GM12878 (cell line): ENCODE results near the gene TSPAN7. TPM values are rescaled to one million over a fixed set of nuclear protein-coding genes. Genes with fewer than 3 reads are reported as not detected.

Experiments used
- ATAC-seq: fragments of 200-7000 bp; cut with Tn5 transposase; 3 replicates; pipeline ENCODE4 v1.9.1; 2020; ENCODE audit warnings: mild to moderate bottlenecking, moderate library complexity
- BruUV-seq: library from RNA; stranded (reverse); fragments of 400-500 nt; replicated peaks from 2 replicates; lab custom pipeline; 2021; lab: Mats Ljungman, UMichigan
- CTCF ChIA-PET: fragments of 300-600 bp; sonication (Branson Sonifier 250); formaldehyde crosslinking; extraction: SDS; loops from one replicate; lab custom pipeline; 2021; ENCODE audit warnings: inconsistent platforms; lab: Yijun Ruan, JAX
- POLR2A ChIA-PET: fragments of 350-600 bp; formaldehyde crosslinking; extraction: SDS; loops from one replicate; lab custom pipeline; 2021; ENCODE audit warnings: inconsistent platforms; lab: Charles Lee
- RAD21 ChIA-PET: fragments of 300-600 bp; sonication (Branson Sonifier 250); formaldehyde crosslinking; loops from one replicate; lab custom pipeline; 2023; ENCODE audit warnings: antibody characterized with exemption; ENCODE audit not compliant: unreplicated experiment; lab: Charles Lee
- SMC1A ChIA-PET: fragments of 300-600 bp; sonication (Branson Sonifier 250); formaldehyde crosslinking; loops from one replicate; lab custom pipeline; 2023; ENCODE audit not compliant: unreplicated experiment, uncharacterized antibody; lab: Charles Lee
- DNase-seq: peaks from one replicate; pipeline ENCODE4 v3.0.0-alpha.2; 2011; ENCODE audit warnings: low read depth, low spot score
- FAIRE-seq: peaks from 3 replicates; lab custom pipeline; 2011; peaks lifted over from hg19 to GRCh38; lab: Jason Lieb, UNC
- H2AFZ ChIP-seq: 2 replicates; pipeline ENCODE4 v1.6.0; 2011; ENCODE audit warnings: low read depth, low read length, control low read depth; ENCODE audit not compliant: control insufficient read depth
- H3K27ac ChIP-seq: 2 replicates; pipeline ENCODE4 v1.5.1; 2011; ENCODE audit warnings: control low read depth; ENCODE audit not compliant: control insufficient read depth, insufficient read depth
- H3K27me3 ChIP-seq, 2 experiments: replicated peaks in 1 of 2; 2 replicates each; pipeline versions ENCODE4 v1.6.0 to v1.6.1; 2011; ENCODE audit warnings: low read length in 1 of 2; ENCODE audit not compliant: control insufficient read depth in 2 of 2, insufficient read depth in 2 of 2
- H3K36me3 ChIP-seq, 2 experiments: 2 replicates each; pipeline ENCODE4 v1.5.1; 2011; ENCODE audit warnings: low read length in 1 of 2; ENCODE audit not compliant: control insufficient read depth in 2 of 2, insufficient read depth in 2 of 2
- H3K4me1 ChIP-seq: 2 replicates; pipeline ENCODE4 v1.6.1; 2011; ENCODE audit warnings: mild to moderate bottlenecking, low read length, moderate library complexity, mixed read lengths; ENCODE audit not compliant: control insufficient read depth, insufficient read depth
- H3K4me2 ChIP-seq: 2 replicates; pipeline ENCODE4 v1.6.0; 2011; ENCODE audit warnings: control low read depth; ENCODE audit not compliant: control insufficient read depth, insufficient read depth
- H3K4me3 ChIP-seq: fragments of 200-600 bp; sonication (generic); 2 replicates; pipeline ENCODE4 v1.5.1; 2016
- H3K79me2 ChIP-seq: 2 replicates; pipeline ENCODE4 v1.6.0; 2011; ENCODE audit warnings: low read length; ENCODE audit not compliant: control insufficient read depth, insufficient read depth
- H3K9ac ChIP-seq: 2 replicates; pipeline ENCODE4 v1.8.0; 2011; ENCODE audit warnings: low read length, control low read depth, mixed read lengths; ENCODE audit not compliant: control insufficient read depth, insufficient read depth
- H3K9me3 ChIP-seq: replicated peaks from 3 replicates; pipeline ENCODE4 v1.5.1; 2011; ENCODE audit warnings: mild to moderate bottlenecking, low read length; ENCODE audit not compliant: control insufficient read depth, insufficient read depth
- H4K20me1 ChIP-seq: 2 replicates; pipeline ENCODE4 v1.6.0; 2011; ENCODE audit not compliant: control insufficient read depth, insufficient read depth
- BACH1 ChIP-seq: fragments of 450-650 bp; IDR thresholded peaks from 2 replicates; pipeline ENCODE4 v1.6.1; 2017; ENCODE audit warnings: mild to moderate bottlenecking, borderline replicate concordance
- CBX3 ChIP-seq: fragments of 200-600 bp; sonication (generic); IDR thresholded peaks from 2 replicates; pipeline ENCODE4 v1.6.1; 2016; ENCODE audit warnings: low read depth, borderline replicate concordance
- CTCF ChIP-seq, 3 experiments: IDR thresholded peaks in 2 of 3; conservative IDR thresholded peaks in 1 of 3; 2 replicates each; pipeline ENCODE4 v1.5.1; 2011; ENCODE audit warnings: low read depth in 3 of 3, low read length in 3 of 3, mild to moderate bottlenecking in 3 of 3, control low read depth in 2 of 3, moderate library complexity in 2 of 3, inconsistent platforms in 1 of 3, mixed read lengths in 1 of 3; ENCODE audit not compliant: control insufficient read depth in 2 of 3, insufficient read depth in 1 of 3; ENCODE audit errors: extremely low read depth in 1 of 3
- NFYB ChIP-seq: IDR thresholded peaks from 2 replicates; pipeline ENCODE4 v1.6.1; 2011; ENCODE audit warnings: low read depth, mild to moderate bottlenecking, low read length, improper control_type of control experiment, moderate library complexity; ENCODE audit not compliant: insufficient read depth
- NRF1 ChIP-seq: conservative IDR thresholded peaks from 2 replicates; pipeline ENCODE4 v1.6.1; 2011; ENCODE audit warnings: mild to moderate bottlenecking, low read depth, low read length, improper control_type of control experiment
- POU2F2 ChIP-seq: IDR thresholded peaks from 3 replicates; pipeline ENCODE4 v1.6.1; 2011; ENCODE audit warnings: low read depth, mild to moderate bottlenecking, low read length, borderline replicate concordance
- RAD21 ChIP-seq: IDR thresholded peaks from 2 replicates; pipeline ENCODE4 v1.6.1; 2011; ENCODE audit warnings: mild to moderate bottlenecking, low read depth, low read length, moderate library complexity; ENCODE audit not compliant: insufficient read depth
- RBBP5 ChIP-seq: fragments of 200-600 bp; sonication (generic); conservative IDR thresholded peaks from 2 replicates; pipeline ENCODE4 v1.6.1; 2016
- SMC3 ChIP-seq: IDR thresholded peaks from 2 replicates; pipeline ENCODE4 v1.6.1; 2011; ENCODE audit warnings: low read length, improper control_type of control experiment, borderline replicate concordance
- WGBS: methylation state at CpG from one replicate; pipeline ENCODE4 v1.1.6; 2016; ENCODE audit warnings: low lambda C conversion rate; ENCODE audit not compliant: insufficient replicate concordance, insufficient coverage; ENCODE audit errors: missing lambda C conversion rate; 5-methylcytosine and 5-hydroxymethylcytosine counted together
- in situ Hi-C: fragments of 300-500 bp; cut with MboI; formaldehyde crosslinking; loops from 9 replicates; pipeline ENCODE4 v1.14.3; 2018; ENCODE audit warnings: mixed read lengths
- intact Hi-C: fragments of 100-400 bp; cut with micrococcal nuclease; formaldehyde crosslinking; loops from one replicate; pipeline ENCODE4 v1.14.2; 2022; ENCODE audit not compliant: unreplicated experiment
- polyA plus RNA-seq, 11 experiments: library from polyadenylated mRNA; depleted of rRNA in 4 of 11; unstranded in 6 of 11; stranded (reverse) in 5 of 11; fragments of >200 nt; fragmentation: Nextera tagmentation in 4 of 11; fragmentation: Illumina TruSeq in 1 of 11; extraction: Ambion mirVana in 4 of 11; extraction: Trizol in 1 of 11; gene quantifications; 1 replicate in 1 of 11; 2 replicates in 10 of 11; pipeline versions ENCODE4 v1.2.1 to v1.2.3, GENCODE V29; 2011 to 2016; ENCODE audit warnings: inconsistent platforms in 2 of 11, missing spikeins in 2 of 11, low read depth in 1 of 11
- total RNA-seq, 4 experiments: library from RNA; depleted of rRNA in 3 of 4; stranded (reverse); fragments of >200 nt in 3 of 4; fragmentation: Illumina TruSeq in 1 of 4; extraction: Trizol in 1 of 4; gene quantifications; 2 replicates each; pipeline versions ENCODE4 v1.2.1 to v1.2.3, GENCODE V29; 2013 to 2021

The TSPAN7 gene
- total and polyA plus RNA-seq, 10 of the 15 experiments (the other 5 are each of a cell fraction or from before 2014, with no cell fraction given): 0.04 to 0.77 (median 0.14) TPM; not detected in 4

GRCh38 chrX:38717871-38718270, 156.5 kb downstream of the TSPAN7 start:
- Histone ChIP-seq H3K4me1 (no peaks in the 10 kb centered on the region), H3K4me2 (no peak overlapping the region), H3K36me3 (no peaks in the 10 kb centered on the region), H3K9me3 (no peaks in the 10 kb centered on the region; the same call in 2 of the 3 replicates), H3K9ac (no peak overlapping the region), H3K27me3 (no peaks in the 10 kb centered on the region), H3K27ac (no peak overlapping the region), H3K79me2 (no peaks in the 10 kb centered on the region), H2AFZ (no peak overlapping the region), H3K4me3 (no peak overlapping the region), H4K20me1 (no peaks in the 10 kb centered on the region)
- ChIA-PET SMC1A (interaction anchor here (0.6 to 0.7 kb wide), 2 partner anchors 139 to 302 kb away, joined by 3 read pairs; no protein-coding TSS in a partner anchor), CTCF (interaction anchor here (0.8 to 3.8 kb wide), 7 partner anchors 10 to 432 kb away, joined by 3 to 15 read pairs (median 4); no protein-coding TSS in a partner anchor), POLR2A (no interaction called here), RAD21 (no interaction called here)
- ATAC-seq (peak; percentile 50; the same call in 1 of the 3 replicates), DNase-seq (no peak), FAIRE-seq (no peak)
- WGBS: 13% methylated on average over 1 of the region's 1 CpG
- intact Hi-C loops (no loop called here), in situ Hi-C loops (no loop called here)
- no TSS peak for BruUV-seq
- no peak for TF ChIP-seq BACH1
- TF ChIP-seq CBX3: no peak
- TF ChIP-seq SMC3: peak; percentile 10; the same call in 1 of the 2 replicates
- TF ChIP-seq RAD21: peak; percentile 39
- no peak for TF ChIP-seq POU2F2
- no peak for TF ChIP-seq RBBP5
- peak; percentile 23 to 50 (median 42); a peak in 4 of 6 replicates for TF ChIP-seq CTCF (IDR thresholded peaks at IDR 0.05 in 2 of 3, conservative IDR thresholded peaks at IDR 0.05 in 1 of 3; ENCODE audit: control insufficient read depth in 2 of 3, extremely low read depth in 1 of 3, insufficient read depth in 1 of 3, low read depth in 3 of 3, low read length in 3 of 3)
- TF ChIP-seq NRF1: no peak
- TF ChIP-seq NFYB: no peak
